HG03196 (cell line): ENCODE data around the gene EIF4G2.

Experiments used
- ATAC-seq: cut with Tn5 transposase; IDR thresholded peaks from one replicate; pipeline ENCODE4 v1.9.1; 2021; ENCODE audit not compliant: unreplicated experiment

Gene EIF4G2

DNA sequence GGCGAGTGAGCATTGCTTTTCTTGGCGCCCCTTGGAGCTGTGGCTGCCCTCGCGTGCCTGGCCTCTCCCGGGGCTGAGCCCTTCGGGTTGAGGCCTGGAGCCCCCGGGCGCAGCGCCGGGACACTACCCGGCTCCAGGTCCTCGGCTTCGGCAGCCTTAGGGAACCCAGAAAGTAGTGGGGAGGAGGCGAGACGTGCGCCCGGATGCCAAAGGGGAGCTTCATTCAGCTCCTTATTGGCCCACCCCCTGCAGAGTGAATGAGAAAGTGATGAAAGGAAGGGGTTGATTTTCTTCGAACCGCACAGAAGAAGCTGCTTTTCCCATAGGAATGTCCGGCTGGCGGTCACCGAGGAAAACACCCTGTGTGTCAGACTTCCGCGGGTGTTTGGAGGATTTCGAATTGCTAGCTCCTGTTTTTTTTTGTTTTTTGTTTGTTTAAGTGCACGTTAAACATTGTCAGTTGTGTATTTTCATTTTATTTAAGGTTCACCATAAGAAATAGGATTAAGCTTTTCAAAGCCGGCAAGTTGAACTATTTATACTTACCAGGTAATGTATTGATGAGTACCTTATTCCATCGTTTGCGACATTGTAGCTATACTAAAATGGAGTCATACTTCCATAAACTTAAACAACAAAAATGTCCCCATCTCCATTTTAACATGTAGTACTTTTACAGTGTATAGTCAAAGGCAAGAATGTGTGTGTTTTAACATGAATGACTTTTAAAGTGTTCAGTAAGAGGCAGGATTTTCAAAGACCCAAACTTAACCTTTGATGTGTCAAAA, 841 bp upstream of the EIF4G2 start:
- ATAC-seq: peak; percentile 24

DNA sequence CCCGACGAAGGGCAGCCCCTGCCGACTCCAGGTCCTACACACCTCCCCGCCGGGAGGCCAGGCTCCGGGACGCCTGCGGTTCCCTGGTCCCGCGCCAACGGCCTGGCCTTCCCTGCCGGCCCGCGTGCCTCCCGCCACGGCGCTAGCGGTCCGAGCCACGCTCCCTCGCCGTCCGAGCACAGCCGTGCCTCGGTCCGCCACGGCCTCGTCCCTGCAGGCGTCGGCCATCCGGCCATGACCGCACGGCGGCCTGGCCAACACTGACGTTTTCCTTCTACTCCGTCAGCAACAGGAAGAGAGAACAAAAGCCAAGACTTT, 532 bp downstream of the EIF4G2 start:
- no peak for ATAC-seq

DNA sequence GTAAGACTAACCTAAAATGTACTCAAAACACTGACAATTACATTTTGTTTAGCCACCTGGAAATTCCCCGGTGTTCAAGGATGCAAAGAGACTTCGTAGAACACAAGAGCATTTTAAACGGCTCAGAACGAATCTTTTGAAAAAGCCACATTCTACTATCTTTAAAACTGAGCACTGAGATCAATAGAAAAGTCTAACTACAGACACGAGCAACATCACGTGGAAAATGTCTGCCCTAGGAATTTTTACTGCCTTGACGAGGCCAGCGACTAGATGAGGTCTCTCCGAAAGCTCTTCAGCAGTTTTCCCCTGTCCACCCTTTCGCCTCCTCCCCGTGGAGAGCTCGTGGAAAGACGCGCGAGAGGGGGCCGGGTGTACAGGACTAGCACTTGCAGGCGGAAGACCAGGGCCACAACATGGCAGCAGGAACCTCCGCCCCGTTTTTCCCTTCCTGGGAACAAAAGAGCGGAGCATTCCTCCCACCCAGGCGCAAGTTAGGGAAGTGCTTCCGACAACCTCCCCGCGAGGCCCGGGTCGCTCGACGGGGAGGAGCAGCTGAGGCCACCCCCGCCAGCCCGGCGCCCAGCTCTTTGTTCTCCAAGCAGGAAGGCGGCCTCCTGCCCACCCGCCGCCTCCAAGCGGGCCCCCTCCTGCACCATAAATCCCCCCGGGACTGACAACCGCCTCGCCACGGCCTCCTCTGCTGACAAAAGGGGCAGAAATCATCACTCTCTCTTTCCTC, 1.1 kb downstream of the EIF4G2 start:
- ATAC-seq: no peak

DNA sequence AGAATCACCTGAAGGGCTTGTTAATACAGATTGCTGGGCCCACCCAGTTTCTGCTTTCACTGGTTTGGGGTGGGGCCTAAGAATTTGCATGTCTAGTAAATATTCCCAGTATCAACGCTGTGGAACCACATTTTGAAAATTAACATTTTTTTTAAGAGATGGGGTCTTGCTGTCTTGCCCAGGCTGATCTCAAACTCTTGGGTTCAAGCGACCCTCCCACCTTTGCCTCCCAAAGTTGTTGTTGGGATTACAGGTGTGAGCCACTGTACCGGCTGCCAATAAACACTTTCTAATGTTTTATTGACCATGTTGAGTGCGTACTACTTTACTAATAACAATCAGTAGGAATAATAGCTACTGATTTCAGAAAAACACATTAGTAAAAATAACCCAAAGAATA, 2.5 kb downstream of the EIF4G2 start:
- ATAC-seq: no peak

DNA sequence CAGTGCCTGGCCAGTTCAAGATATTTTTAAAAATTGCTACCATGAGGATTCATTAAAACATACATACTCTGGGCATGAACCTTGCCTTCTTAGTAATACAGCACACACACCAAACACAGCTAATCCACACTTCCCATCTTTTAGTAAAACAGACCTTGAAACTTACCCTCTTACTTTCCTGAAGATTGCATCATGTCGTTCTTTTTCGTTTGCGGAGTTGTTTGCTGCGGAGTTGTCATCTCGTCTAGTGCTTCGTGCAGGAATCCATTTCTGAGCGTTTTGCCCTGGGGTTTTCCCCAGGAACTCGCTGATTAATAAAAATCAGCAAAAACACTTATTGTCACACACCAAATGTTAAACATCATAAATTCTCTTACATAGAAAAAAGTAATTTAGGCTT, 3.0 kb downstream of the EIF4G2 start:
- no peak for ATAC-seq

DNA sequence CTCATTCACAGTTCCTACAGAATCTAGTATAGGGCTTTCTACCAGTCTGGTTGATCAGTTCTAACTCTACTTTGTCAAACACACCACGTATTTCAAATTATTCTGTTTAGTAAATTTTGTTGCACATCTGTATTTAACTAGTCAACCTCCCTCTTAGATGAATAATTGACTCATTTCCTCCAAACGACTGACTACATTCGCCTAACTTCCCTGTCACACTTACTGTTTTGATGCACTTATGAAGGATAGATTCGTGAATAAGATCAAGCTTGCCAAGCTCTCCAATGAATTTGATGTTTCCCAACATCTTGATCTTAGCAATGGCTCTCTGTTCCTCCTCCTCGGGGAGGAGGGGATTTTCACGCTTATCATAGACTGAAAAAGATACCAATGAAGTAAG, 5.0 kb downstream of the EIF4G2 start:
- no peak for ATAC-seq

DNA sequence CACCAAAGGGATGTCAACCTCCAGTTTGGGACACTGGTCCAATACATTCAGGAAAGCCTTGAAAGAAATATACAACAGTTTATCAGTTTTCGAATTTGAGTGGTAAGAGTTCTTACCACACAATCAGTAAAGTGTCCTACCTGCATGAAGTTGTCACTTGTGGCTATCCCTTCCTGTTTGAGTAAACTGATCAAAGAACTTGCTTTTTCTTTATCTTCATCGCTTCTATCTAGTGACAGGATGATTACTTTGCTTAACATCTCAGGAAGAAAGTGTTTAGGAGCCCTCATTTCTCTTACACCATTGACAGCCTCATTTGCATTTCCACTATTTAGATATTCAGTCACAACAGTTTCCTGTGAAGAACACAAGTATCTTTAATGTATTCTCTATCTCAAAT, 8.4 kb downstream of the EIF4G2 start:
- no peak for ATAC-seq

DNA sequence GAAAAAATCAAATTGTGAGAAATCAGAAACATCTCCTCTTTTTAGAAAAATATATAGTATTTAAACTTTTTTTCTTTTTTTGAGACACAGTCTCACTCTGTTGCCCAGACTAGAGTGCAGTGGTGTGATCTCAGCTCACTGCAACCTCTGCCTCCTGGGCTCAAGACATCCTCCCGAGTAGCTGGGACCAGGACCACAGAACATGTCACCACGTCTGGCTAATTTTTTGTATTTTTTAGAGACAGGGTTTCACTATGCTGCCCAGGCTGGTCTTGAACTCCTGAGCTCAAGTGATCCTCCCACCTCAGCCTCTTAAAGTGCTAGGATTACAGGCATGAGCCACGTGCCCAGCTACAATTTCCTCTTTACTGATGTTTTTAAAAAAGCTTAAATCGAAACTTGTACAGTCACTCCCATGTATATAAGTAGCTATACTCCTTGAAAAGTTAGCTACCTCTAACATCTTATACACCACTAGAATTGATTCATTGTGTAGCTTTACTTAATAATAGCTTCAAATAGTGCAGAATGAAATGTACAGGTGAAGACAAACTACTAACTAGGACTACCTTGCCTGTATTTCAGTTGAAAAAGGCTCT, 10.3 kb downstream of the EIF4G2 start:
- no peak for ATAC-seq

DNA sequence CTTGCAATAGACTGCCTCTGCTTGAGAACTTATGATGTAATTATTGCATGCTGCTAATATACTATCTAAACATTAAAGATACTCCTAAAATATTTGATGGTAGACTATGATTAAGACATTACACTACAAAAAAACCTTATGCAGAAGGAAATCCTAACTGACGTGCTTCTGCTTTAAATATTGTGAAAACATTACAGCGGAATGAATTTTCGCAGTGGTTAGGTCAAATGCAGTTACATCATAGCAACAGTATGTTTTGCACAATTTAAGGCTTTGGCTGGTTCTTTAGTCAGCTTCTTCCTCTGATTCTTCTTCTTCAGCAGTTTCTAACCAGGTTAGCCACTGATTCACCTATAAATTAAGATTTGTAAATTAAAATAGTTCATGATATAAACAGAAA, 11.2 kb downstream of the EIF4G2 start:
- no peak for ATAC-seq

DNA sequence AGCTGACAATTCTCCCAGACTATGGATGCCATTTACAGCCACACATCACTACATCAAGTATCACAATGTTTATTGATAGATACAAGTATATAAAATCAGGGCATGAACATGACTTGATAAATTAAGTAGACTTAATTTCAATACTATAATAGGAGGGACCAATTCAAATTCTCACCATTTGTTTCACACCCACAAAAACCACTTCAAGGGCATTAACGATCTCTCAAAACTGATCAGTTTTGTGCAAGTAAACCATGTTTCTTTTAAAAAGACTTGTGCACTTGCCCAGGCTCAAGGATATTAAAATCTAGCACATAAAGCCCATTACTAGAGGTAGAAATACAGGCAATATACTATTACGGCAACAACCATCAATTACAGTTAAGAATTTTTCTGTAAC, 11.7 kb downstream of the EIF4G2 start:
- no peak for ATAC-seq

DNA sequence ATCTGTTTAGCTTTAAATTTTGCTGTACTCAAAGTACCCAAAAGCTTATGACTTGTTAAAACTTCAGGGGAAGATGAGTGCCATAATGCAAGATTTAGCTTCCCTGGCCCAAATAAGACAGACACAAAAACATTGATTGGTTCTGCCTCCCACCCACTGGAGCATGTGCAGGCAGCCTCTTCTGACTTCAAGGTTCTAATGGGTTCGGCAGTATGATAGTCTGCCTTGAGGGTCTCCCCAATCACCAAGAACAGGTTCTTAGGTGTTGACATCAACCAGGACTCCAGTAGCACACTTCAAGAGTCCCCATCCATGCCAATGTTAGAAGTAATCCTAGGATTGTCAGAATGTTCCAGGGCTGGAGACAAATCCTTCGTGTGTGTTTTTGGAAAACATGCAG, 12.5 kb downstream of the EIF4G2 start:
- ATAC-seq: no peak

DNA sequence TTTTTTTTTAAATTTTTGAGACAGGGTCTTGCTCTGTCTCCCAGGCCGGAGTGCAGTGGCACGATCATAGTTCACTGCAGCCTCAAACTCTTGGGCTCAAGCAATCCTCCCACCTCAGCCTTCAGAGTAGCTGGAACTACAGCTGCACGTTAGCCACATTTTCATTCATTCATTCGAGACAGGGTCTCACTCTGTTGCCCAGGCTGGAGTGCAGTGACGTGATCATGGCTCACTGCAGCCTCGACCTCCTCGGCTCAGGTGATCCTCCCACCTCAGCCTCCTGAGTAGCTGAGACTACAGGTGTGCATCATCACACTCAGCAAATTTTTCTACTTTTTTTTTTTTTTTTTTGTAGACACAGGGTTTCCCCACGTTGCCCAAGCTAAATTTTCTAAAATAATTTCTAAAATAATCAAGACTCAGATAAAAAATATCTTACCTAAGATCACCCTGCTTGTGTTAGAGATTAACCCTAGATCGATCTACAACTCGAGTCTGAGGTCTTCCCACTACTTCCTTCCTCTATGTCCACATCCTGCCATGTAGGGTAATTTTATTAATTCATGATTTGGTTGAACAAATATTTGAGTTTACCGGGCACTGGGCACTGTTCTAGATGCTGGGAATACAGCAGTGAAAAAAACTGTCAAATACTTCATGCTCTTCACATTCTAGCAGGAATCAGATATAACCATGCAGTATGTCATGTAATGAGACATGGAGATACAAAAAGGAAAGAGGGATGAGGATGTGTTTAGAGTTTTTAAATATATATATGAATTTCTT, 15.1 kb downstream of the EIF4G2 start:
- no peak for ATAC-seq

DNA sequence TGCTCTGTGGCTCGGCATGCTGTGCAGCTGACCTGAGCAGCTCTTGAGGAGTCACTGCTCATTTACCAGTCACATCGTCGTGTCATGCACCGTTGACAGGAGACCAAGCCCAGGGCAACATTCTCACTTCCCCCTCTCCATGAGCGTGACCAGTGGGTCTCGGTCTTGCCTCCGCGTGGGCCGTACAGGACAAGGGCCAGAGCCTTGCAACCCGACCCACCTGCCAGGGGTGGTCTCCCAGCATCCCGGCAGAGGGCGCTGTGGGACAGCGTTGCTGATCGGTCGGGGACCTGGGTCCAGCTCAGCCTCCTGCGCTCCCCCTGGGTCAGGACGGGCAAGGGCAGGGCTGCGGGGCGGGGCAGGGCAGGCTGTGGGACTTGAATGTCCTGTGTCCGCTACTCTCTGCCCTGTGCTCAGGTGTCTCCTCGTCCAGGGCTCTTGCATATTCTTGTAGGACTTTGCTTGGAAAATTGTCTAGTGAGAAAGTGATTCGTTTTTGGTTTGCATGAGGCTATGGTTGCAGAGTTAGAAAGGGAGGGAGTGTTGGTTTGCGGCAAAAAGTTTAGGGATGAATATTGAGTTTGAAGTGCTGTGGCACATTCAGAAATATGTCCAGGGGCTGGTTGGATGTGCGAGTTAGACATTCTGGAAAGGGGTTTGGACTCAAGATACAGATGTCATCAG, 16.2 kb downstream of the EIF4G2 start:
- ATAC-seq: peak; percentile 76

DNA sequence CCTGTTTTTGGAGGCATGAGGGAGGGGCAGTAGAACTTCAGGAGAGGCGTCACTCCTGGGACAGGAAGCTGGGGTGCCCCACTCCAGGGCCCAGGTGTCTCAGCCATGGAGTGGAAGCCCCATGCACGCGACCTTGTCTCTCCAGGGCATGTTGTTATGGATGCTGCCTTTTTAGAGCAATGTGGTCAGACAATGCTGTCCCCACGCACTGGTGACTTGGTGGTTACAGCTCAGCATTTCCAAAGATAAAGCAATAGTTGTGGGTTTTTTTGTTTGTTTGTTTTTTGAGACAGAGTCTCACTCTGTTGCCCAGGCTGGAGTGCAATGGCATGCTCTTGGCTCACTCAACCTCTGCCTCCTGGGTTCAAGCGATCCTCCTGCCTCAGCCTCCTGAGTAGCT, 22.3 kb downstream of the EIF4G2 start:
- no peak for ATAC-seq

DNA sequence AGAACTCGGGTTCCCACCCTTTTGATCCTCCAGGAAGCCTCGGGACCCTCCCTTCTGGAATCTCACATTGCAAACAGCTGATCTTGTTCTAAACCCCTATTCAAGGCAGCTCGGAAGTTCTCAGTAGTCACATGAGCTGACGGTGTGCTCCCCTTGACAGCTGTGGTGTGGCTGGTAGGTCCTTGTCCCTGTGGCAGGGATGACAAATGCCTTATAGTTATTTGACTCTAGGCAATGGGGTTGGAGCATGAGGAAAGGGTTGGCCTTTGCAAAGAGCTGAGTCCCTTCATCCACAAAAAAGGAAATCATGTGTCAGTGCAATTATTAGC, 23.6 kb downstream of the EIF4G2 start:
- ATAC-seq: no peak

DNA sequence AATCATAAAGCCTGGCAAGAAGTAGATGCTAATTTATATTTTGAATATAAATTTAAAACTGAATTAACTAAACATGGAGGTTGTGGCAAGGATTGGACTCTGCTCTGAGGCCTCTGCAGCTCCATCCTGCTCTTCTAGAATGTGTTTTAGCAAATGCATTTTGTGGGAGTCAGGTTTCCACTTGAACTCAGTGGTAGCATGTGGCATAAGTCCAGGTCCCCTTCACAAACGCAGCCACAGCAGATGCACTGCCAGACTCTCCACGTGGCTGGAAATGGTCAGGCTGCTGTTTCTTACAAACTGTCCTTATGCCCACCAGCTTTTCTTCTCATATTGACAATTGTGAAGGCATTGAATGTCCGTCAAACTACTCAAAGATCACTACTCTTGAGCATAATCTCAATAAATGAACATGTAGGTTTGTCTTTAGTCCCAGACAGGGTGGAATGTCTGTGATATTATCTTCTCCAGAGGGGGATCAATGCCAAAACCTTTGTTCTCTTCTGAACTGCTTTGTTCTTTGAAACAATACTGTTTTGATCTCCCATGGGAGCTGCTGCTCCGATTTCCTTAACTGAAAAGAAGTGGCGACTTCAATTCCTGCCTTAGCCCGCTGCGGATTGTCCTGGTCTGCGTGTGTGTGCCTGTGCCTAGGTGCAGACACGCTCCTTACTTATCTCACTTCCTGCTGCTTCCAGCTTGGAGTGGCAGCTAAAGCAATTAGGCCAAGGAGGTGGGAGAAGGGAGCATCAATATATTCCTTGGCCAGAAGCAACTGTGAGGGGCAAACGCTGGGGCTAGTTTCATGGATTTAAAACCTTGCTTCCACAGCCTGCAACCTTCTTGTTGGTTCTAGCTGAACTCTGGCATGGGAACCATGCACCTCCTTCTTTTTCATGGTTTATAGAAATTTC, 24.2 kb downstream of the EIF4G2 start:
- ATAC-seq: no peak

DNA sequence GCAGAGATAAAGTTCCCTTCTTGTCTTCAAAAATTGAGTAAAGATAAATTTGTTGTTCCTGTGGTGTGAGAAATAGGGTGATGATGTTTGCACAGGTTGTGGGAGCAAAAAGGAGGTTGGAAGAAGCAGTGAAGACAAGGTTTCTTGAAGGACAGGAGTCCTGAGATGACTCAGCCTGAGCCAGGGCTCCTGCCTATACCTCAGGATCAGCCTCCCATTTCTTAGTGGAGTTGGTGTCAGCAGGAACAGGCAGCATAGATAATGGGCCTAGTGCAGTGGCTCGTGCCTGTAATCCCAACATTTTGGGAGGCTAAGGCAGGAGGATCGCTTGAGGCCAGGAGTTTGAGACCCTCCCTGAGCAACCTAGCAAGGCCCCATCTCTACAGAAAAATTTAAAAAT, 28.7 kb downstream of the EIF4G2 start:
- no peak for ATAC-seq

DNA sequence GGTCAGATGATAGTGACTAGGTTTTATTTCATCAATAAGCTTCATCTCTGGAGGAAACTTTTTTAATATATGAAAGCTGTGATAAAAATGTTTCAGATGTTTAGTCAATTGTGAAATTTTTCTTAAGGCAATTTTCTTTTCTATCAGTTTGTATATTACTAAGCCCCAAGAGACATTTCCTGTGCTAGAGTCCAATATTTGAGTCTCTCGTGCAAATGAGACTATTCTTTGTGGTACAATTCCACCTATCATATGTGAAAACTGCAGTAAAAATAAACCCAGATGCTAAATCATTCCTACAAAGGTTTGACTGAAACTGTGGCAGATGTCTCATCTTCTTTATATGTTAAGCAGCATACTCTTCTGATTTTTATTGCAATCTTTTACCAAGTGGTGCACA, 29.6 kb downstream of the EIF4G2 start:
- ATAC-seq: no peak

DNA sequence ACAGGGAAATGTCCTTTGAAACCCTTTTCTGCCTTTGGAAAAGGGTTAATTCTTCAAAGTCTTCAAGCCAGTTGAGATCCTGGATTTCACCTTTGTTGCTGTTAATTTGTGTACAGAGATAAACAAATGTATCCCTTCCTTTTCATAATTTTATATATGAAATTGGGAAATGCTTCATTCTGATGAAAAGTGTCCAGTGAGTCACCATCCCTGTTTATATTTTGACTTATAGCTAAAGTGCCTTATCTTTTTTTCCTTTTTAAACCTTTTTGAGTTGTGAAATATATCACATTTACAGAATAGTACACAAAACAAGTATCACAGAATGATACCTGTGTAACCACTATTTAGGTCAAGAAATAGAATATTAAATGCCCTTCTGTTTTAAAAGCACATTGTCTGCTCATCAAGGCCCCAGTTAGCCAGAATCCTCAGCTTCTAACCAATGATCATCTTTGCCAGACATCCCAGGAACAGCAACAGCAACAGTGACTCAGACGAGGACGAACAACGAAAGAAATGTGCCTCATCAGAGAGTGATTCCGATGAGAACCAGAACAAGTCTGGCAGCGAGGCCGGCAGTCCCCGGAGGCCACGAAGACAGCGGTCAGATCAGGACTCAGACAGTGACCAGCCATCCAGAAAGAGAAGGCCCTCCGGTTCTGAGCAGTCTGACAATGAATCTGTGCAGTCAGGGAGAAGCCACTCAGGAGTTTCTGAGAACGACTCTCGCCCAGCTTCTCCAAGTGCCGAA, 30.3 kb downstream of the EIF4G2 start:
- ATAC-seq: no peak
